ENCODE data around the gene PCDHGC4.

The PCDHGC4 gene

GRCh38 chr5:141492168-141492885, 7.5 kb downstream of the PCDHGC4 start:
- H3K4me3 ChIP-seq (ENCODE audit: low read depth, low read length): no peak overlapping the region
- TF ChIP-seq CTCF (IDR thresholded peaks at IDR 0.05; ENCODE audit: low read depth, low read length, missing control alignments): no peak
- in situ Hi-C loops (cut with HindIII; ENCODE audit: low sequenced_read_pairs): no loop called here
- no peak for DNase-seq (ENCODE audit: low read depth)

- TF ChIP-seq CTCF (IDR thresholded peaks at IDR 0.05; ENCODE audit: low read depth, low read length, missing control alignments): no peak
- in situ Hi-C loops (cut with HindIII; ENCODE audit: low sequenced_read_pairs): no loop called here
- no peak overlapping the region for H3K4me3 ChIP-seq (ENCODE audit: low read depth, low read length)
- no peak for DNase-seq (ENCODE audit: low read depth)
Observed at GRCh38 chr5:141493500-141494422, 8.9 kb downstream of the PCDHGC4 start.

GRCh38 chr5:141494761-141495452, 10.1 kb downstream of the PCDHGC4 start:
- DNase-seq (ENCODE audit: low read depth): no peak

GRCh38 chr5:141495453-141495811, 10.6 kb downstream of the PCDHGC4 start:
- H3K4me3 ChIP-seq (ENCODE audit: low read depth, low read length): no peak overlapping the region
- no peak for TF ChIP-seq CTCF (IDR thresholded peaks at IDR 0.05; ENCODE audit: low read depth, low read length, missing control alignments)
- DNase-seq (ENCODE audit: low read depth): no peak
- in situ Hi-C loops (cut with HindIII; ENCODE audit: low sequenced_read_pairs): no loop called here

More at GRCh38 chr5:141494761-141495452, 10.1 kb downstream of the PCDHGC4 start:
- no peak for TF ChIP-seq CTCF (IDR thresholded peaks at IDR 0.05; ENCODE audit: low read depth, low read length, missing control alignments)
- H3K4me3 ChIP-seq (ENCODE audit: low read depth, low read length): no peak overlapping the region
- in situ Hi-C loops (cut with HindIII; ENCODE audit: low sequenced_read_pairs): no loop called here

- no peak for TF ChIP-seq CTCF (IDR thresholded peaks at IDR 0.05; ENCODE audit: low read depth, low read length, missing control alignments)
- DNase-seq (ENCODE audit: low read depth): peak; percentile 73
- in situ Hi-C loops (cut with HindIII; ENCODE audit: low sequenced_read_pairs): no loop called here
- no peak overlapping the region for H3K4me3 ChIP-seq (ENCODE audit: low read depth, low read length)
Observed at GRCh38 chr5:141496038-141496437, 11.2 kb downstream of the PCDHGC4 start.

- no peak for TF ChIP-seq CTCF (IDR thresholded peaks at IDR 0.05; ENCODE audit: low read depth, low read length, missing control alignments)
- in situ Hi-C loops (cut with HindIII; ENCODE audit: low sequenced_read_pairs): no loop called here
- no peak overlapping the region for H3K4me3 ChIP-seq (ENCODE audit: low read depth, low read length)
- no peak for DNase-seq (ENCODE audit: low read depth)
Observed at GRCh38 chr5:141501761-141502160, 16.9 kb downstream of the PCDHGC4 start.
